Measurements from ENCODE around the gene WASHC4.
A peak's percentile ranks its signal among the peaks of the same experiment; 100 is the strongest.

The WASHC4 gene

GRCh38 chr12:105107494-105108371 is at the start of gene WASHC4:
WASHC4 (plus strand) TSS chr12:105107731; CDS start chr12:105107801, 70 bp downstream.
- peak; percentile 91 for DNase-seq (ENCODE audit: low spot score)

GRCh38 chr12:105060715-105061378 is 46.7 kb upstream of the WASHC4 start:
- no peak for DNase-seq (ENCODE audit: low spot score)

GRCh38 chr12:105064564-105065178 is 42.9 kb upstream of the WASHC4 start:
- DNase-seq (ENCODE audit: low spot score), result no peak

GRCh38 chr12:105067511-105068031 is 40.0 kb upstream of the WASHC4 start:
- DNase-seq (ENCODE audit: low spot score), result no peak

- DNase-seq (ENCODE audit: low spot score), result no peak
These were observed 37.4 kb upstream of the WASHC4 start for GRCh38 chr12:105069936-105070702.

- DNase-seq (ENCODE audit: low spot score), result no peak
These were observed 35.5 kb upstream of the WASHC4 start for GRCh38 chr12:105071981-105072380.

GRCh38 chr12:105072888-105073488 is 34.5 kb upstream of the WASHC4 start:
- DNase-seq (ENCODE audit: low spot score), result no peak

GRCh38 chr12:105076098-105076497 is 31.4 kb upstream of the WASHC4 start:
- DNase-seq (ENCODE audit: low spot score), result no peak

- DNase-seq (ENCODE audit: low spot score), result no peak
These were observed 30.6 kb upstream of the WASHC4 start for GRCh38 chr12:105076913-105077312.

GRCh38 chr12:105077435-105077834 is 30.1 kb upstream of the WASHC4 start:
- no peak for DNase-seq (ENCODE audit: low spot score)

- no peak for DNase-seq (ENCODE audit: low spot score)
These were observed 28.6 kb upstream of the WASHC4 start for GRCh38 chr12:105078712-105079570.

- DNase-seq (ENCODE audit: low spot score), result peak; percentile 29
These were observed 24.5 kb upstream of the WASHC4 start for GRCh38 chr12:105083031-105083430.

GRCh38 chr12:105083551-105084105 is 23.9 kb upstream of the WASHC4 start:
- peak; percentile 69 for DNase-seq (ENCODE audit: low spot score)

- DNase-seq (ENCODE audit: low spot score), result peak; percentile 70
These were observed 23.0 kb upstream of the WASHC4 start, which contains the start of gene ALDH1L2 for GRCh38 chr12:105084251-105085250. ALDH1L2 (minus strand) TSS chr12:105084458; CDS start chr12:105084436, 22 bp downstream.

- peak; percentile 19 for DNase-seq (ENCODE audit: low spot score)
These were observed 22.0 kb upstream of the WASHC4 start for GRCh38 chr12:105085501-105085900.

GRCh38 chr12:105089817-105090216 is 17.7 kb upstream of the WASHC4 start:
- DNase-seq (ENCODE audit: low spot score), result no peak

GRCh38 chr12:105090361-105090760 is 17.2 kb upstream of the WASHC4 start:
- DNase-seq (ENCODE audit: low spot score), result no peak

GRCh38 chr12:105091476-105092206 is 15.9 kb upstream of the WASHC4 start:
- DNase-seq (ENCODE audit: low spot score), result no peak
